Central memory CD8-positive, alpha-beta T cell (primary cell): Measurements from ENCODE around the gene TRPM5.

ENCODE experiments used
- ATAC-seq: fragments of 150-1000 bp; cut with Tn5 transposase; replicated peaks from 2 replicates; pipeline ENCODE4 v1.10.0; 2022; ENCODE audit warnings: mild to moderate bottlenecking, moderate FRiP score, moderate number of reproducible peaks; ENCODE audit not compliant: poor library complexity, severe bottlenecking; ENCODE audit errors: extremely low read depth
- DNase-seq, 2 donors: peaks; one replicate each; pipeline ENCODE4 v3.0.0; 2021; ENCODE audit warnings: low spot score in 2 of 2
- H3K27ac Mint-ChIP-seq: one replicate; pipeline ENCODE4 v1.8.0; 2022; ENCODE audit warnings: low read depth, mild to moderate bottlenecking, moderate library complexity, mixed read lengths
- H3K27me3 Mint-ChIP-seq: one replicate; pipeline ENCODE4 v1.8.0; 2022; ENCODE audit warnings: mixed read lengths
- H3K36me3 Mint-ChIP-seq: one replicate; pipeline ENCODE4 v1.8.0; 2022; ENCODE audit warnings: mild to moderate bottlenecking, moderate library complexity, mixed read lengths; ENCODE audit not compliant: insufficient read depth
- H3K4me1 Mint-ChIP-seq: one replicate; pipeline ENCODE4 v1.8.0; 2022; ENCODE audit warnings: mixed read lengths
- H3K4me3 Mint-ChIP-seq: one replicate; pipeline ENCODE4 v1.8.0; 2022; ENCODE audit warnings: mild to moderate bottlenecking, moderate library complexity, mixed read lengths
- H3K9me3 Mint-ChIP-seq: one replicate; pipeline ENCODE4 v1.8.0; 2022; ENCODE audit warnings: mixed read lengths

The TRPM5 gene

GRCh38 chr11:2415601-2416380 is 28.5 kb downstream of the TRPM5 start:
- Mint-ChIP-seq H3K4me3 (no peak overlapping the region), H3K4me1 (no peaks in the 10 kb centered on the region), H3K36me3 (peaks cover 2% of the 10 kb centered on the region), H3K27ac (no peak overlapping the region), H3K9me3 (no peaks in the 10 kb centered on the region), H3K27me3 (no peaks in the 10 kb centered on the region)
- DNase-seq (no peak), ATAC-seq (no peak)

- H3K4me3 Mint-ChIP-seq = no peak overlapping the region
- no peaks in the 10 kb centered on the region for H3K27me3 Mint-ChIP-seq
- H3K4me1 Mint-ChIP-seq = no peaks in the 10 kb centered on the region
These were observed 29.1 kb downstream of the TRPM5 start for GRCh38 chr11:2415171-2415570.

GRCh38 chr11:2414616-2415015 is 29.7 kb downstream of the TRPM5 start:
- H3K27me3 Mint-ChIP-seq = no peaks in the 10 kb centered on the region
- ATAC-seq (no peak), DNase-seq (no peak)
- no peak overlapping the region for H3K27ac Mint-ChIP-seq
- H3K4me3 Mint-ChIP-seq = no peak overlapping the region
- H3K4me1 Mint-ChIP-seq = no peaks in the 10 kb centered on the region
- no peaks in the 10 kb centered on the region for H3K9me3 Mint-ChIP-seq
- peaks cover 2% of the 10 kb centered on the region for H3K36me3 Mint-ChIP-seq

More at GRCh38 chr11:2415171-2415570, 29.1 kb downstream of the TRPM5 start:
- Mint-ChIP-seq H3K9me3 (no peaks in the 10 kb centered on the region), H3K36me3 (peaks cover 2% of the 10 kb centered on the region), H3K27ac (no peak overlapping the region)
- ATAC-seq (no peak), DNase-seq (no peak)

GRCh38 chr11:2413742-2414579 is 30.4 kb downstream of the TRPM5 start:
- H3K36me3 Mint-ChIP-seq = peaks cover 2% of the 10 kb centered on the region
- DNase-seq (no peak), ATAC-seq (no peak)
- H3K9me3 Mint-ChIP-seq = no peaks in the 10 kb centered on the region
- no peak overlapping the region for H3K4me3 Mint-ChIP-seq
- no peaks in the 10 kb centered on the region for H3K4me1 Mint-ChIP-seq
- no peak overlapping the region for H3K27ac Mint-ChIP-seq
- no peaks in the 10 kb centered on the region for H3K27me3 Mint-ChIP-seq

GRCh38 chr11:2412323-2412722 is 32.0 kb downstream of the TRPM5 start:
- DNase-seq = no peak
- Mint-ChIP-seq H3K4me3 (no peak overlapping the region), H3K27ac (no peak overlapping the region), H3K9me3 (no peaks in the 10 kb centered on the region), H3K27me3 (no peaks in the 10 kb centered on the region), H3K36me3 (peaks cover 2% of the 10 kb centered on the region), H3K4me1 (no peaks in the 10 kb centered on the region)
- no peak for ATAC-seq

GRCh38 chr11:2411446-2412305 is 32.6 kb downstream of the TRPM5 start:
- Mint-ChIP-seq H3K4me3 (no peak overlapping the region), H3K9me3 (no peaks in the 10 kb centered on the region), H3K4me1 (no peaks in the 10 kb centered on the region), H3K36me3 (peaks cover 2% of the 10 kb centered on the region), H3K27me3 (no peaks in the 10 kb centered on the region), H3K27ac (no peak overlapping the region)
- ATAC-seq (no peak), DNase-seq (no peak)

GRCh38 chr11:2410616-2411015 is 33.7 kb downstream of the TRPM5 start:
- Mint-ChIP-seq H3K36me3 (peaks cover 2% of the 10 kb centered on the region), H3K4me3 (no peak overlapping the region), H3K27me3 (no peaks in the 10 kb centered on the region), H3K27ac (no peak overlapping the region), H3K9me3 (no peaks in the 10 kb centered on the region), H3K4me1 (no peaks in the 10 kb centered on the region)
- DNase-seq = no peak
- no peak for ATAC-seq

GRCh38 chr11:2409611-2410468 is 34.5 kb downstream of the TRPM5 start:
- DNase-seq = no peak
- H3K4me1 Mint-ChIP-seq = no peaks in the 10 kb centered on the region
- no peak overlapping the region for H3K4me3 Mint-ChIP-seq
- no peak for ATAC-seq
- no peaks in the 10 kb centered on the region for H3K9me3 Mint-ChIP-seq
- no peak overlapping the region for H3K27ac Mint-ChIP-seq
- H3K27me3 Mint-ChIP-seq = no peaks in the 10 kb centered on the region
- H3K36me3 Mint-ChIP-seq = peaks cover 4% of the 10 kb centered on the region

- no peak for ATAC-seq
- no peaks in the 10 kb centered on the region for H3K9me3 Mint-ChIP-seq
- H3K27me3 Mint-ChIP-seq = no peaks in the 10 kb centered on the region
- no peak overlapping the region for H3K27ac Mint-ChIP-seq
- H3K4me3 Mint-ChIP-seq = no peak overlapping the region
- no peak for DNase-seq
- H3K4me1 Mint-ChIP-seq = no peaks in the 10 kb centered on the region
- peaks cover 4% of the 10 kb centered on the region for H3K36me3 Mint-ChIP-seq
These were observed 35.2 kb downstream of the TRPM5 start for GRCh38 chr11:2409126-2409525.

GRCh38 chr11:2408671-2409070 is 35.6 kb downstream of the TRPM5 start:
- ATAC-seq (no peak), DNase-seq (no peak)
- Mint-ChIP-seq H3K27me3 (no peaks in the 10 kb centered on the region), H3K4me1 (no peaks in the 10 kb centered on the region), H3K36me3 (peaks cover 6% of the 10 kb centered on the region), H3K9me3 (no peaks in the 10 kb centered on the region), H3K27ac (no peak overlapping the region), H3K4me3 (no peak overlapping the region)

- ATAC-seq (no peak), DNase-seq (no peak)
- Mint-ChIP-seq H3K36me3 (peaks cover 12% of the 10 kb centered on the region), H3K9me3 (no peaks in the 10 kb centered on the region), H3K27me3 (no peaks in the 10 kb centered on the region), H3K27ac (no peak overlapping the region), H3K4me3 (no peak overlapping the region), H3K4me1 (no peaks in the 10 kb centered on the region)
These were observed 37.4 kb downstream of the TRPM5 start for GRCh38 chr11:2406878-2407410.
